H1 (cell line): ENCODE data around the gene DGUOK. TPM values are rescaled to one million over a fixed set of nuclear protein-coding genes. Genes with fewer than 3 reads are reported as not detected.

Experiments
- ATF2 ChIP-seq: IDR thresholded peaks from 2 replicates; pipeline ENCODE4 v1.6.1; 2012; ENCODE audit warnings: low read length, inconsistent platforms
- CTCF ChIP-seq, 3 experiments: IDR thresholded peaks; 1 replicate in 2 of 3; 2 replicates in 1 of 3; pipeline versions ENCODE4 v1.5.1 to v1.6.1; 2011; ENCODE audit warnings: low read length in 3 of 3, mild to moderate bottlenecking in 3 of 3, inconsistent platforms in 2 of 3, low read depth in 1 of 3, moderate library complexity in 1 of 3; ENCODE audit not compliant: insufficient read depth in 1 of 3; ENCODE audit errors: control extremely low read depth in 1 of 3
- EP300 ChIP-seq, 2 experiments: IDR thresholded peaks; 1 replicate in 1 of 2; 2 replicates in 1 of 2; pipeline ENCODE4 v1.6.1; 2011 to 2012; ENCODE audit warnings: low read depth in 2 of 2, low read length in 2 of 2, mild to moderate bottlenecking in 2 of 2, borderline replicate concordance in 1 of 2, inconsistent platforms in 1 of 2, moderate library complexity in 1 of 2
- HDAC2 ChIP-seq, 2 experiments: fragments of 300-600 bp in 1 of 2; sonication (generic) in 1 of 2; IDR thresholded peaks; 2 replicates each; pipeline ENCODE4 v1.6.1; 2011 to 2012; ENCODE audit warnings: low read depth in 2 of 2, low read length in 2 of 2, mild to moderate bottlenecking in 2 of 2, moderate library complexity in 2 of 2, borderline replicate concordance in 1 of 2, inconsistent platforms in 1 of 2
- polyA plus RNA-seq, 7 experiments: library from polyadenylated mRNA; depleted of rRNA in 3 of 7; stranded (reverse) in 5 of 7; unstranded in 2 of 7; fragments of >200 nt in 5 of 7; fragments of 200-250 nt in 2 of 7; gene quantifications; 1 replicate in 5 of 7; 2 replicates in 1 of 7; 4 replicates in 1 of 7; pipeline versions ENCODE4 v1.2.1 to v1.2.3, GENCODE V29; 2011 to 2013; ENCODE audit warnings: missing spikeins in 2 of 7, mixed read lengths in 2 of 7
- total RNA-seq: library from RNA; stranded (reverse); fragmentation: NEBNext Ultra II Directional; extraction: Animal tissue kit (Norgen Biotek cat#: 25700); gene quantifications from 2 replicates; pipeline ENCODE4 v1.2.1, GENCODE V29; 2021
- TF ChIP-seq, protein P1 (sequence below): IDR thresholded peaks from 2 replicates; pipeline ENCODE4 v1.6.1; 2012; ENCODE audit warnings: inconsistent platforms

Gene DGUOK
- total and polyA plus RNA-seq, 2 of the 8 experiments (the other 6 are each of a cell fraction or from before 2014, with no cell fraction given), result 110 to 168 TPM

- TF ChIP-seq, protein P1, sequence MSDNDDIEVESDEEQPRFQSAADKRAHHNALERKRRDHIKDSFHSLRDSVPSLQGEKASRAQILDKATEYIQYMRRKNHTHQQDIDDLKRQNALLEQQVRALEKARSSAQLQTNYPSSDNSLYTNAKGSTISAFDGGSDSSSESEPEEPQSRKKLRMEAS, result peak; percentile 20; the same call in 1 of the 2 replicates
- no peak for TF ChIP-seq ATF2
- no peak for TF ChIP-seq HDAC2 (IDR thresholded peaks at IDR 0.05; ENCODE audit: borderline replicate concordance in 1 of 2, low read depth in 2 of 2, low read length in 2 of 2)
- 0 out of 4 replicates have a peak, but pooled peaks of 1 of the 3 experiments have one; percentile 8 for TF ChIP-seq CTCF (IDR thresholded peaks at IDR 0.05; ENCODE audit: control extremely low read depth in 1 of 3, insufficient read depth in 1 of 3, low read depth in 1 of 3, low read length in 3 of 3)
- no peak for TF ChIP-seq EP300 (IDR thresholded peaks at IDR 0.05; ENCODE audit: borderline replicate concordance in 1 of 2, low read depth in 2 of 2, low read length in 2 of 2)
These were observed 56.9 kb downstream of the DGUOK start (continued) for GRCh38 chr2:73983322-73984202.
